Ovary (tissue), 3 donors: ENCODE results near the gene ELF5.

Experiments
- CTCF ChIP-seq, 3 donors: fragments of 450-650 bp in 2 of 3; fragments of 200-600 bp in 1 of 3; IDR thresholded peaks; one replicate each; pipeline versions ENCODE4 v1.5.1 to v1.8.0; 2016 to 2022; ENCODE audit warnings: antibody characterized with exemption in 3 of 3, mild to moderate bottlenecking in 1 of 3
- EP300 ChIP-seq: sonication (generic); formaldehyde crosslinking; IDR thresholded peaks from one replicate; pipeline ENCODE4 v1.6.1; 2017; ENCODE audit warnings: antibody characterized with exemption
- POLR2A ChIP-seq: fragments of 450-650 bp; IDR thresholded peaks from one replicate; pipeline ENCODE4 v1.6.1; 2017; ENCODE audit warnings: antibody characterized with exemption, mild to moderate bottlenecking, moderate library complexity
- donor health status: DM: no; HTN: no; CAD: no.

- TF ChIP-seq CTCF (IDR thresholded peaks at IDR 0.05) (no peak), EP300 (no peak), POLR2A (no peak)
Measured at GRCh38 chr11:34552270-34552669, 38.7 kb upstream of the ELF5 start.
